Kidney tubule cell (primary cell): ENCODE results near the gene ADAMTS6.

Source experiments
- DNase-seq: peaks from one replicate; pipeline ENCODE4 v3.0.0-alpha.2; 2018; ENCODE audit warnings: low spot score

ADAMTS6 gene

GRCh38 chr5:65144136-65144871, 337.4 kb downstream of the ADAMTS6 start:
- DNase-seq = no peak

DNA sequence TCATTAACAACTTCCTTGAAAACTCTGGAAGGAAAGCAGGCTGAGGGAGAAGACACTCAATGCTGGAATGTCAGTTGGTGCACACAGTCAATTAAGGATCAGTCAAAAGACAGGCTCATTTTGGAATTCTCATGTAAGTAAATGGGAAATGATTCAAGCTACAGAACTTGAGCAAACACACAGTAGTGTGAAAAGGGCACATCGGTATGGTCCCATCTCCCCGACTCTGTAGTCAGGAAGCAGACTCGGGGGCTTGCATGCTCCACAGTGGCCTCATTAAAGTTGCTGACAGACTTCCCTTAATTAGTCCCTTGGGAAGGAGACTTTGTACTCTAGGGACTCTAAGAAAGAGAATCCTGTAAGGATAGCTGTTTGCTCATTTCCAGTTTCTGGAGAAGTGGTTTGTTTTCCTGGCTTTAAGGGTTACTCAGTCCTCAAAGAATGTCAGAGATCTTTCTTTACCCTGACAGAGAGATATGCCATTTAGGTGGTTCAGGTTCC, 339.2 kb downstream of the ADAMTS6 start:
- DNase-seq = peak; percentile 67

- no peak for DNase-seq
These were observed 339.7 kb downstream of the ADAMTS6 start for GRCh38 chr5:65142016-65142415.

GRCh38 chr5:65141493-65141892, 340.2 kb downstream of the ADAMTS6 start:
- no peak for DNase-seq

DNA sequence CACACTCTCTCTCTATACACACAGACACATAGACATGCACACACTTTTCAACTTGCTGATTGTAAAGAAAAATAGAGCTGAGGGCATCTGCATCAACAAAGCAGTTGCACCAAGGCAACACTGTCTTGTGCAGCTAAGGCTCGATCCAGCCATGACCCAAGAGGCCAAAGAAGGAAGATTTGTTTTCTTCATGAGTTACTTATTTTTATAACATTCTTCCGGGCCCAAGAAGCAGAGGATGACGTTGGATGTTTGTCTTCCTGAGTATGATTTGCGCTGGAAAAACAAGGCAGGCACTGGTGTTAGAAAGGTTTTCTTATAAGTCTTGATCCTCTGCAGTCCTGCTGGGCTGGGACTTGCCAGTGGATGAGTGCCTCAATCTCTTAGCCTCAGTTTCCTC, 344.1 kb downstream of the ADAMTS6 start:
- DNase-seq = peak; percentile 42

DNA sequence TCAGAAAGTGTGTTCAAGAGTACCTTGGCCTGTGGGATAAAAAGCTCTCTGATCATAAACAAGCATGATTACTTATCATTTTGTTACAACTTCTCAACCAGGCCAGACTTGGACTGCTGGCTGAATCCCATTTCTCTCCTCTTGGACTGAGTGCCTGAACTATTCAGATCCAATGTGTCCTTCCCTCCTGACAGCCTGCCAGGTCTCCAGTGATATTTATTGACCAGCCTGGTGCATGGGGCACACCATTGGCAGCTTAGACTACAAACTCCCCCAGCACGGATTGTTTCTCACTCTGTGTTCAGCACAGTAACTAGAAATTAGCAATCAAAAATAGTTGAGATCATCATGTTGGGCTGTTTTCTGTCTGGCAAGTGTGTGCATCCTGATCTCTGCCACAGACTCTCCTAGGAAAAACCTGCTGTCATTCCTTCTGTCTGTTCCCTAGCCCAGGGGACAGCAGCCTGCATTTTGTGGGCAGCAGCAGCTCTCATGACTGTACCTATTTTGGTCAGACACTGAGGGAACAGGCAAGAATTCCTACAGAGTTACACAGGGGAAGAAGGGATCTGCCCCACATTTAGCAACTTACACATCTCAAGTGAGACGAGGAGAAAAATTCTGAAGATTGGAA, 348.1 kb downstream of the ADAMTS6 start:
- DNase-seq = no peak

GRCh38 chr5:65132386-65132785, 349.3 kb downstream of the ADAMTS6 start:
- no peak for DNase-seq

DNA sequence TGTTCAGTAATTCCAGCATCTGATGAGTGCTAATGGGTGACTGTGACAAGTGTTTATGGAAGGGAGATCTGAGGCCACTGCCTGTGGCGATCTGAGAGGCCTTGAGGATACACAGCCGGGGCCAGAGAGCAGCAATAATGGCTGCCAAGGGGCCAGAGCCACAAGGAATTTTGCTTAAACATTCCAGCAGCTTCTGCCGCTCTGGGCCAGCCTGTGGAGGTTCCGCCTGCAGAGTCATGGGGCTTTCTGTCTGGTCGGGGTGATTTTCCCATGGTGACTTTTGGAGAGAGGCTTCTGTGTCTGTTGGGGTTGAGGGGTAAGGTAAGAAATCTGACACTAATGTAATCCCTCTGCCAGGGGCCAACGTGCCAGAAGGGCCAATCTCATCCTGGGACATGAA, 353.5 kb downstream of the ADAMTS6 start:
- no peak for DNase-seq

DNA sequence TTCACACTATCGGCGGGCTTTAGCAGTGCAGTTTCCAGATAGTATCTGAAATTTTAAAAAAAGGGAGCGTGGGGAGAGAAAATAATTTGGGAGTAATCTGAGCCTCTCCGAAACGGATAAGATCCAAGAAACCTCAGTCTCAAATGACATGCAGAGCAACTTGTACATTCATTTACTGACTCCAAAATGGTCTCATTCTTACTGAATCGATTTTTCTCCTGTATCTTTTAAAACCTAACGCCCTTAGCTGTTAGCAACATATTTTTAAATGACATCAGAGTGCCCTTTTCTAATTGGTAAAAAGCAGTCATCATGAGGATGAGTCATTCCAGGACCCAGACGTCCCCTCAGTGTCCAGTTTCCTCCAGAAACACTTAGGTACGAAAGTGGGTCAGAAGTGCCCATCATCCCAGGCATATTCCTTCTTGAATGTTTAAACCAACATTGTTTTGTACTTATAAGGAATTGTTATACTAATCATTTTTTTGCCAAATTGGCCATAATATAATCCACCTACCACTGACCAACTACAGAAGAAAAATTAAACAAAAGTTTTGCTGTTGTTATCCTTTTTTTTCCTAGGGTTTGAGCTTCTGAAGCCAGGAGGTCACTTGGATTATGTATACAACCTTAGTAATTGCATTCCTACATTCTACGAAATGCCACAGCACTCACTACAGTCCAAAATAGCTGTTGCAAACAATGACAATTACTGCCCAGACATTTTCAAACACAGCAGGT, 354.4 kb downstream of the ADAMTS6 start:
- no peak for DNase-seq

DNA sequence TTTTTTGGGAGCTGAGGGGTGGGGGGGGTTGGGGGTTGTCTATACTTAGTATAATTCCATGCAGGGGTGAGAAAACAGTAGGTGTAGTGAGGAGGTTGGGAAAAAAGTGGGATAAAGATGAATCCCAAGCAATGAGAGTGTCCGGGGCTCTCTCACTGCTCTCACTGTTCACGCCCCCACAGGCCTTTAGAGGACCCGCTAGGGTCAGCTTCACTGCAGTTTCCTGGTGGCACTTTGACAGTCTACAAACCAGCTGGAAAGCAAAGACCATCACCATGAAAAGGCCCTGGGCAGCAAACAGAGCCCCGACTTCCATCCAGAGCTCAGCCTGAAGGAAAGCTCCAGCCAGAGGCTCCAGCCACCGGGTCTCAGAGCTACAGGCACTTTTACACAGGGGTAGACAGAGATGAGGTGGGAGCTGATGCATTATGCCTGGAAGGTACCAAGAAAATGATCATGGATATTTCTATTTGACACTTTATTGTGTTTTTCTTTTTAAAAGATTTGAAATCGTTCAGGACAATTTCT, 355.1 kb downstream of the ADAMTS6 start:
- DNase-seq = no peak

GRCh38 chr5:65125591-65126541, 355.9 kb downstream of the ADAMTS6 start:
- no peak for DNase-seq

DNA sequence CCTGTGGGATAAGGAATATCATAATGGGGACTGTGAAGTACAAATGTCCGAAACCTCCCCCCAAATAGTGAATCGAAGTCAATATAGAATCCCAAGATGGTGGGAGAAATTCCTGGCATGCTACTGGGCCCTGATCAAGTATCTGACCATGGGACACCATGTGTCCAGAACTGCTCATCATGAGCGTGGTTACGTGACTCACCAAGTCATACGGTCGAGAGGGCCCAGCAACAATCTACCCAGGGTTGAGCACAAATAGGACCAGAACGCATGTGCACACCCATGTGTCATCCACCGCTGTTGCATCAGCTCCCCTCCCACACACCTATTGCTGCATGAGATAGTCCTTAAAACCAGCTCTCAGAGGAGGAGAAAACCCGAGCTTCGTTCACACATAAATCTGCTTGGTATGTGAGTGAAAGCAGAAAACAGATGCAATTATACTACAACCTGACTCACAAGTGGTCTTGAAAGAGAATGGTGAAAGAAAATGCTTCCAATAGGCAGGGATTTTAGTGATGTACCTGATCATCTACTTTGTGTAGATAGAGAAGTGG, 359.8 kb downstream of the ADAMTS6 start:
- DNase-seq = peak; percentile 75

DNA sequence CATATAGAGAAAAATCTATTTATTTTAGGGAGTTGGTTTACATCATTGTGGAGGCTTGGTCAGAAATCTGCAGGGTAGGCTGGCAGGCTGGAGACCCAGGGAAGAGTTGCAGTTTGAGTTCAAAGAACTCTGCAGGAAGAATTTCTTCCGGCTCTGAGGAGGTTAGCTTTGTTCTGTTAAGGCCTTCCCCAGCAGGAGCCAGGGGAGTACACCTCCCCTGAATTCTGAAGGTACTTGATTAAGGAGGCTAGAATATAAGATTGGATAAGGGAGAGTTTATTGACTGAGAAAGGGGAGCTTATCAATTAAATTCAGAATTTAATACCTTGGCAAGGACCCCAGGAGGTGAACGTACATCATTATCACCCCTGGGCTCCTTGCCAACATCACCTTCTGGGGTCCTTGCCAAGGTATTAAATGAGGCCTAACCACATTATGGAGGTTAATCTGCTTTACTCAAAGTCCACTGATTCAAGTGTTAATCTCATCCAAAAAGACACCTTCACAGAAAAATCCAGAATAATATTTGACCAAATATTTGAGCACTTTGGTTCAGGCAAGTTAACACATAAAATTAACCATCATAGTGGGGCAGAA, 361.3 kb downstream of the ADAMTS6 start:
- no peak for DNase-seq

DNA sequence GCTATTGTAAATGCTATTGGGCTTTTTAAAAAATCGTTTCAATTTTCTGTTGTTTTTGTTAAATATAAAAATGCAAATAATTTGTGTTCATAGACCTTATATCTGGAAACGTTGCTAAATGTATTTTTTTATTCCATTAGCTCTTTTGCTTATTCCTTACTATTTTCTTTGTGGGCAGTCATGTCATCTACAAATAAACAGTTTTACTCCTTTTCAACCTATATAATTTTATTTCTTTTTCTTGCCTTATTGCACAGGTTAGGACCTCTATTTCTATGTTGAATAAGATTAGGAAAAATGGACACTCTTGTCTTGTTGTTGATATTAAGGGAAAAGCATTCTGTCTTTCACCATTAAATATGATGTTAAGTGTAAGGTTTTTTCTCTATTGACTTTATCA, 364.2 kb downstream of the ADAMTS6 start:
- DNase-seq = no peak

DNA sequence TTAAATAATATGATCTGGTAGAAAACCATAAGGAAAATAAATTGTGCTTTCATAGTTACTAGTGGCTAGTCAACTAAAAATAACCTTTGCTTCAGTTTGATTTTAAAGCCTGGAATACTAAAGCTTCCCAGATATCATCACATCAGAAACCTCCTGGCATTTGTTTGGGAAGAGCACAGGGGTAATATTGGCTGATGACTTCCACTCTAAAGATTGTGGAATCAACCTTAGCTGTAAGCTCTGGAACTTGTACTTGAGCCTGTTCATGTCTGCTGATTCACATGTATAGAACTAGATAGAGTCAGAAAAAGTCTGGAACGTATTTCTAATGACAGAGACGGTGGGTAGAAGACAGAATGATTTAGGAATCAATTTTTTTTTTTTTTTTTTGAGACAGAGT, 367.9 kb downstream of the ADAMTS6 start:
- DNase-seq = no peak

DNA sequence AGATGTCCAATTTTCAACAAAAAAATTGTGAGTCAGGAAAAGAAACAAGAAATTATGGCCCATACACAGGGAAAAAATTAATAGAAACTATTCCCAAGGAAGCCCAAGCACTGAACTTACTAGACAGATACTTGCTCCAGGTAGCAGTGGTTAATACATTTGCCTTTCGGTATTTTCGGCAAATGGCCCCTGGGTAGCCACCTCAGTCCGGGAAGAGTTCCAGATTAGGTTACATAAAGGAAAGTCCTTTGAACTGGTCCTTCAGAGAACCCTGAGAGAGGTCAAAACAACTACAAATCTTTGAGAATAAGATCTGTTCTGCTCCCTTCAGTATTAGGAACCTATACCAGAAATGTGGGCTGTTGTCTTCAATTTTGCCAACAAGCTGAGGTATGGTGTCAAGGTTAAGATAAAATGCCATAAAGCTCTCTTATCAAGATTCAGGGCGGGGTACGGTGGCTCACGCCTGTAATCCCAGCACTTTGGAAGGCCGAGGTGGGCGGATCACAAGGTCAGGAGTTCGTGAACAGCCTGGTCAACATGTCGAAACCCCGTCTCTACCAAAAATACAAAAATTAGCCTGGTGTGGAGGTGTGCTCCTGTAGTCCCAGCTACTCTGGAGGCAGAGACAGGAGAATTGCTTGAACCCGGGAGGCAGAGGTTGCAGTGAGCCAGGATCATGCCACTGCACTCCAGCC, 369.6 kb downstream of the ADAMTS6 start:
- DNase-seq = no peak

GRCh38 chr5:65108786-65109743, 372.7 kb downstream of the ADAMTS6 start:
- DNase-seq = peak; percentile 70

DNA sequence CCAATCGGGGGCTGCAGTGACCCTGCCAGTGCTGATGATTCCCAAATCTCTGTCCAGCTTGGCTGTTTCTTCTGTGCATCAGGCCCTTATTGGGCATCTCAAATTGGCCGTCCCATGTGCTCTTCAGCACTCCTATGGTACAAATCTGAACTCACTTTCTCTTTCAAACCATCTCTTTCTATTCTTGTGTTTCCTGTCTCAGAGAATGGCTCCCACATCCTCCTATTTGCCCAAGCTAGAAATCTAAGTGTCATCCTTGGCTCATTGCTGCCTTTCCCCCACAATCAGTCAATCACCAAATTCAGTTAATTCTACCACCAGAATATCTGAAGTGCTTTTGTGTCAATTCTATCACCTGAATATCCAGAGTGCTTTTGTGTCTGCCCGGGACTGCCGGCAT, 376.4 kb downstream of the ADAMTS6 start:
- no peak for DNase-seq

DNA sequence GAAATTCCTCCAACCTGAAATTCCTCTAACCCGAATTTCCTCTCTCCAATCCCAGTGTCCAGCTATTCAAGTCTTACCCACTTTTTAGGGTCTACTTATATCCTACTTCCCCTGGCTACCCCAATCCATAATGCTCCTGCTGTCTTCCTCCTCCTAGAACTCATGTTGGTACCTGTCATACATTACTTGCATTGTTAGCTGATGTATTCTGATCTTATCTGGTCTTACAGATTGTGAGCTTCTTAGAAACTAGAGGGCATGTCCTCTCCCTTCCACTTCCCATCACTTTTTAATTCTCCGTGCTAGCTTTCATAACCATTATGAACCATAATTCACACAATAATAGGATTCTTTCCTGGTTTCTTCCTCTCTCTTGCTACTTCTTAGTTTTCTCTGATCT, 376.9 kb downstream of the ADAMTS6 start:
- no peak for DNase-seq
